NB4 (cell line): Measurements from ENCODE around the gene SWSAP1.

Source experiments
- MYC ChIP-seq: IDR thresholded peaks from 2 replicates; pipeline ENCODE4 v1.6.1; 2011; ENCODE audit warnings: low read depth, low read length
- POLR2A ChIP-seq: IDR thresholded peaks from 2 replicates; pipeline ENCODE4 v1.6.1; 2011; ENCODE audit warnings: mild to moderate bottlenecking; ENCODE audit not compliant: insufficient read length; ENCODE audit errors: extremely low read depth

- TF ChIP-seq MYC (no peak), POLR2A (no peak)
Observed at GRCh38 chr19:11387162-11388034, 12.9 kb downstream of the SWSAP1 start.
